Measurements from ENCODE around the gene ANKRD53. TPM values are rescaled to one million over a fixed set of nuclear protein-coding genes. Genes with fewer than 3 reads are reported as not detected.

The ANKRD53 gene
- total and polyA plus RNA-seq, 12 donors, result 0.14 to 1.3 (median 0.77) TPM; not detected in 1

DNA sequence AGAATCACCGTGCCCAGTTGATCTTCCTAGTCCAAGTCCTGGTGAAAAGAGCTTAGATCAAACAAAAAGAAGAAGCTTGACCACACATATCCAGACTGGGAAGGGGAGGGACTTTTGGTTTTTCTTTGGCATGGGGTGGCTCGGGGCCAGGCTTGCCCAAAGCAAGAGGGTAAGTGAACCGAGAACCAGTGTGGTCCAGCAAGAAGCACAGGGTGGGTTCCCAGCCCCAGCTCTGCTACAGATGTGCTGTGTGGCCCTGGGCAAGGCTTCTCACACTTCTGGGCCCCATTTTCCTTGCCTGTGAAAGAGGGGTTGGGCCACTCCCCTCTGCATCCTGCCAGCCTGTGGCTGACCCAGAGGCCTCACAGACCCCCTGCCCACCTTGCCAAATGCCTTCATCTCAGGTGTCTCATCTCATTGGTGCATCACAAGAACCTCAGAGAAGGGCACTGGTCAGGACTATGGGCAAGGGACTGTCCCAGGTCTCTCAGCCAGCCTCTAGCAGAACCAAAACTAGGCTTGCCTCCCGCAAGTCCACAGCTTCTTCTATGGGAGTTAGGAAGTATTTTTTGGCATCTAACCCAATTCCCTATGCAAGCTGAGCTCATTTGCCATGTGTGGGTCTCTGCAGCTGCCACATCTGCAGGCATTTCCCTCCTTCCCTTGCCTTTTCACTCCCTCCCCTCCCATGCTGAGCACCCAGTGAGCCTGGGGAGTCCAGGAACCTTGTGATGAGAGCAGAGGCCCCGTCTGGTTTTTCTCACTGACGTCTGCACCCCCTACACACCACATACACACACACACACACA is 35.8 kb upstream of the ANKRD53 start:
- Histone ChIP-seq H3K36me3 (no peaks in the 10 kb centered on the region), H3K27ac (no peak overlapping the region), H3K4me3 (no peak overlapping the region), H3K4me1 (peaks cover 0 to 9% (median 0%) of the 10 kb centered on the region in 9 donors), H3K27me3 (peaks cover 0 to 39% (median 18%) of the 10 kb centered on the region in 7 donors), H3K9me3 (no peaks in the 10 kb centered on the region)
- ATAC-seq, result no peak
- 56 to 58% methylated on average over 6 of the region's 6 CpGs for WGBS, 2 donors
- intact Hi-C loops (cut with DNase I), result loop anchor here in 6 of 10 donors (10.0 kb wide), 2 partner anchors 148 to 158 kb away; partner anchors contain the start of gene FIGLA (in 4 of the 6)
- TF ChIP-seq, protein P1, sequence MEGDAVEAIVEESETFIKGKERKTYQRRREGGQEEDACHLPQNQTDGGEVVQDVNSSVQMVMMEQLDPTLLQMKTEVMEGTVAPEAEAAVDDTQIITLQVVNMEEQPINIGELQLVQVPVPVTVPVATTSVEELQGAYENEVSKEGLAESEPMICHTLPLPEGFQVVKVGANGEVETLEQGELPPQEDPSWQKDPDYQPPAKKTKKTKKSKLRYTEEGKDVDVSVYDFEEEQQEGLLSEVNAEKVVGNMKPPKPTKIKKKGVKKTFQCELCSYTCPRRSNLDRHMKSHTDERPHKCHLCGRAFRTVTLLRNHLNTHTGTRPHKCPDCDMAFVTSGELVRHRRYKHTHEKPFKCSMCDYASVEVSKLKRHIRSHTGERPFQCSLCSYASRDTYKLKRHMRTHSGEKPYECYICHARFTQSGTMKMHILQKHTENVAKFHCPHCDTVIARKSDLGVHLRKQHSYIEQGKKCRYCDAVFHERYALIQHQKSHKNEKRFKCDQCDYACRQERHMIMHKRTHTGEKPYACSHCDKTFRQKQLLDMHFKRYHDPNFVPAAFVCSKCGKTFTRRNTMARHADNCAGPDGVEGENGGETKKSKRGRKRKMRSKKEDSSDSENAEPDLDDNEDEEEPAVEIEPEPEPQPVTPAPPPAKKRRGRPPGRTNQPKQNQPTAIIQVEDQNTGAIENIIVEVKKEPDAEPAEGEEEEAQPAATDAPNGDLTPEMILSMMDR (IDR thresholded peaks at IDR 0.05), result no peak
- no peak for DNase-seq

DNA sequence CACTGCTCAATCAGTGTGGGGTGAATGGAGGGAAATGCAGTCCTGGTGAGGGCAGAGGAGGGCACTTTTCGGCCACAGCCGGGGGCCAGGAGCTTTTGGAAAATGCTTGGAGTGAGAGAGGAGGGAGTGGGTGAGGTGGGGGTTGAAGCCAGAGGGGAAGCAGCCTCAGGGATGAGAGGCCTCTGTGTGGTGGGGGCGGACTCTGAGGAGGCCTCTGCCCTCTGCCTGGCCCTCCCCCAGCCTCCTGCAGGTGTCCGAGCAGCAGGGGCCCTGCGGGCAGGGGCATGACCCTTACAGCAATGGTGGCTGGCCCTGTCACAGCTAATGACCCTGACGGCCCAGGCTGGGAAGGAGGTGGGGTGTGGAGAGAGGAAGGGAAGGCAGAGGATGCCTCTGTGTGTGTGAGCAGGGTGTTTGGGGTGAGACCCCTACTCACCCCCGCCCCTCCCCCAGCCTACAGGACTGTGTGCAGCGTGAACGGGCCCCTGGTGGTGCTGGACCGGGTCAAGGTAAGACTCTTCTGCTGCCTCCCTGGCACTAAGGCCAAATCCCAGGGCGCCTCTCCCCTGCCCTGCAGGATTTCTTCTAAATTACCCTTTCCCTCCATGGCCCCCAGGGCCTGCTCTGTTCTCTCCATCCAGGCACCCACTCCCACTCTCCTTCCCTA is 35.1 kb upstream of the ANKRD53 start:
- ATAC-seq (no peak), DNase-seq (no peak)
- H3K36me3 ChIP-seq, result no peaks in the 10 kb centered on the region
- H3K9me3 ChIP-seq, result no peaks in the 10 kb centered on the region
- peaks cover 0 to 41% (median 20%) of the 10 kb centered on the region in 7 donors for H3K27me3 ChIP-seq
- no peak overlapping the region for H3K4me3 ChIP-seq
- WGBS, 2 donors, result 77 to 87% methylated on average over 9 to 11 of the region's 11 CpGs
- TF ChIP-seq, protein P1 (IDR thresholded peaks at IDR 0.05), result no peak
- intact Hi-C loops (cut with DNase I), result loop anchor here in 6 of 10 donors (10.0 kb wide), 2 partner anchors 149 to 159 kb away; partner anchors contain the start of gene FIGLA (in 4 of the 6)
- peaks cover 0 to 16% (median 0%) of the 10 kb centered on the region in 9 donors for H3K4me1 ChIP-seq
- no peak overlapping the region for H3K27ac ChIP-seq

DNA sequence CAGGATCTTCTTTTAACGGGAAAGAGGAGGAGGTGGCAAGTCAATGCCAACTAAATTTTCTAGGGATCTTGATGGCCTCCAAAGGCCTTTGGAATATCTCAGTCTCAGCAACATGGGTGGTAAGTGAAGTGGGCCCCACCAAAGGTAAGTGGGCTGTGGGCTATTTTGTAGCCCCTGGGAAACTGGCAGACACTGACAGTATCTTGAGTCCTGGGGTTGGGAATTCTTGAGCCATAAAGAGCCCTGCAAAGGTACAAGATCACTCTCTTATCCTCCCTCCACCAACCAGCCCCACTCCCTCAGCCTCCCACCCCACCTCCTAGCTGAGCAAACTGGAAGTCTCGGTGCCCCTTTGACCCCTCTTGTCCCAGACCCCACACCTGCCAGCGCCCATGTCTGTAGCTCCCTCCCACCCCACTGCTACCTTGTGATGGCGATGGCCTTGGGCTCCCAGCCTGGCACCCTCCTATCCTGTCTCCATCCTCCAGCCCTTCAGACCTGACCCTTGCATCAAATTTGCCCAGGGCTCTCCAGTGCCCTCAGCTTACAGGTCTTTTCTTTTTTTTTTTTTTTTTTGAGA is 34.2 kb upstream of the ANKRD53 start:
- no peak for ATAC-seq
- no peak for DNase-seq
- 85 to 95% methylated on average over 4 of the region's 4 CpGs for WGBS, 2 donors
- peaks cover 0 to 20% (median 0%) of the 10 kb centered on the region in 9 donors for H3K4me1 ChIP-seq
- TF ChIP-seq, protein P1 (IDR thresholded peaks at IDR 0.05), result no peak
- no peaks in the 10 kb centered on the region for H3K9me3 ChIP-seq
- intact Hi-C loops (cut with DNase I), result loop anchor here in 6 of 10 donors (10.0 kb wide), 2 partner anchors 149 to 159 kb away; partner anchors contain the start of gene FIGLA (in 4 of the 6)
- H3K27me3 ChIP-seq, result peaks cover 0 to 34% (median 19%) of the 10 kb centered on the region in 7 donors
- H3K27ac ChIP-seq, result no peak overlapping the region
- no peak overlapping the region for H3K4me3 ChIP-seq
- no peaks in the 10 kb centered on the region for H3K36me3 ChIP-seq
